ENCODE measurements around the gene ATP2C2. TPM values are rescaled to one million over a fixed set of nuclear protein-coding genes. Genes with fewer than 3 reads are reported as not detected.

ATP2C2 gene
- total and polyA plus RNA-seq, 4 donors = 0.49 to 4.3 TPM; not detected in 2

DNA sequence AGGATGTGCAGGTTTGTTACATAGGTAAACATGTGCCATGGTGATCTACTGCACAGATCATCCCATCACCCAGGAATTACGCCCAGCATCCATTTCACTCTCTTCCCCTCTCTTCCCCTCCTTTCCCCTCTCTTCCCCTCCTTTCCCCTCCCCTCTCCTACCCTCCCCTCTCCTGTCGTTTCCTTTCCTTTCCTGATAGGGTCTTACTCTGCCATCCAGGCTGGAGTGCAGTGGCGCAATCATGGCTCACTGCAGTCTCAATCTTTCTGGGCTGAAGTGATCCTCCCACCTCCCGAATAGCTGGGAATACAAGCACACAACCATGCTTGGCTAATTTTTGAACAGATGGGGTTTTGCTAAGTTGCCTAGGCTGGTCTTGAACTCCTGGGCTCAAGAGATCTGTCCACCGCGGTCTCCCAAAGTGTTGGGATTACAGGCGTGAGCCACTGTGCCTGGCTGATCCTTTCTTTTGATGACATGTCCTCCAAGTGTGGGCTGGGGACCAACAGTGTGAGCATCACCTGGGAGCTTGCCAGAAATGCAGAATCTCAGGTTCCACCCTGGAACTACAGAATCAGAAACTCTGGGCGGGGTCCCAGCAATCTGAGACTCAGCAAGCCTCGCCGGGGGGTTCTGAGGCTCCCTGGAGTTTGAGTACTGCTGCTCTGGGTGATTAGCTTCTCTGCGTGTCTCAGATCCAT, 10.8 kb downstream of the ATP2C2 start:
- 57 to 64% methylated on average over 11 of the region's 11 CpGs for WGBS, 2 donors
- DNase-seq (peak in 1 of 2 donors; percentile 54), ATAC-seq (ENCODE audit: low FRiP score) (no peak)
- intact Hi-C loops (cut with DNase I) = no loop called here
- Histone ChIP-seq H3K36me3 (ENCODE audit: control insufficient read depth in 1 of 2, insufficient read depth in 2 of 2, low read length in 1 of 2) (no peaks in the 10 kb centered on the region), H3K27me3 (ENCODE audit: control insufficient read depth in 1 of 2, insufficient read depth in 2 of 2, low read length in 1 of 2) (no peaks in the 10 kb centered on the region), H3K9me3 (ENCODE audit: control insufficient read depth, low read length) (peaks cover 4% of the 10 kb centered on the region), H3K4me3 (ENCODE audit: low read length in 2 of 2) (no peak overlapping the region), H3K27ac (ENCODE audit: low read depth in 1 of 2, low read length in 2 of 2) (no peak overlapping the region), H3K4me1 (ENCODE audit: control insufficient read depth in 1 of 2, insufficient read depth in 2 of 2, low read length in 2 of 2) (no peaks in the 10 kb centered on the region)

DNA sequence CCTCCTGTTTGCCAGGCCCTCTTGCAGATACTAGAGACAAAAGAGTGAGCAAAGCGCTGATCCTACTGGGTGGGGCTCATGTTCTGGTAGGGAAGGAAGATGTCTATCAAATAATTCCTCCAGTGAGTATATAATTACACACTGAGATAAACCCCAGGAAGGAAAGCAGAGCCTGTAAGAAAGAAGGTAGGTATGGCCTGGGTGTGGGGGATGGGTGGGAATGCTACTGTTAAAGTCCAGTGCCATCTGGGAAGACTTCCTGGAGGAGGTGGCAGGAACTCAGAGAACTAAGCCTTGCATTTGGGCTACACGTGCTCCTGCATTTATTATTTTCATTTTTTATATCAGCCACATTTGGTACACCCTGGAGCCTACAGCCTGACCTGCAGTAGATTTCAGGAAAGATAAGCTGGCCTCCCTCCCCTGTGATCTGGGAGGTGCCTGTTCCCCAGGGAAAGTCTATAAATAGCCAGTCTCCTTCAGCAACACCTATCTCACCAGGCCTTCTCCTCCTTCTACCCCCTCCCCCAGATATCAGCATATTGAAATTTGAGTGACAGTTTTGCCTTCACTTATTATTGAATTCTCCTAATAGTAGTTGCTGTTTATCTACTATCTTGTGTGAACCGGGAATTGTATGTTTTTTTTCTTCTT, 11.5 kb downstream of the ATP2C2 start:
- ATAC-seq (ENCODE audit: low FRiP score) (no peak), DNase-seq (no peak)
- H3K4me1 ChIP-seq (ENCODE audit: control insufficient read depth in 1 of 2, insufficient read depth in 2 of 2, low read length in 2 of 2) = no peaks in the 10 kb centered on the region
- H3K36me3 ChIP-seq (ENCODE audit: control insufficient read depth in 1 of 2, insufficient read depth in 2 of 2, low read length in 1 of 2) = no peaks in the 10 kb centered on the region
- no peak overlapping the region for H3K4me3 ChIP-seq (ENCODE audit: low read length in 2 of 2)
- no peak overlapping the region for H3K27ac ChIP-seq (ENCODE audit: low read depth in 1 of 2, low read length in 2 of 2)
- WGBS, 2 donors = 30 to 37% methylated on average over 3 of the region's 3 CpGs
- intact Hi-C loops (cut with DNase I) = no loop called here
- H3K9me3 ChIP-seq (ENCODE audit: control insufficient read depth, low read length) = peaks cover 4% of the 10 kb centered on the region
- H3K27me3 ChIP-seq (ENCODE audit: control insufficient read depth in 1 of 2, insufficient read depth in 2 of 2, low read length in 1 of 2) = no peaks in the 10 kb centered on the region

DNA sequence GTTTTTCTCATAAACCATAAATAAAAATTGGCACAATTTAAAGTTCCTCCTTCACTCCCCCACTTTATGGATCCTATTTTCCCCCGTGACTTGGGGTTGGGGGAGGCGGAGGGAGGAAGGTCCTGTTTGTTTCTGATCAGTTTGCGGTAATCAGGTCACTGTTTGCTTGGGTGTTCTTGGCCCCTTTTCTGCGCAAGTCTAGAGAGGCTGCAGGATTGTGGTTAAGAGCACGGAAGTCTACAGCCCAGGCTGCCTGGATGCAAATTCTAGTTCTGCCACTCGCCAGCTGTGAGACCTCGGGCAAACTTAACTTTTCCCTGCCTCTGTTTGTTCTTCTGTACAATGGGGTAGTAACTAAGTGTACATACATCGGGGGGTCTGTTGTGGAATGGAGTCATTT, 12.1 kb downstream of the ATP2C2 start:
- WGBS, 2 donors = 79% methylated on average over 8 of the region's 8 CpGs
- H3K4me1 ChIP-seq (ENCODE audit: control insufficient read depth in 1 of 2, insufficient read depth in 2 of 2, low read length in 2 of 2) = no peaks in the 10 kb centered on the region
- DNase-seq = peak in 1 of 2 donors; percentile 19
- no peak overlapping the region for H3K4me3 ChIP-seq (ENCODE audit: low read length in 2 of 2)
- no peaks in the 10 kb centered on the region for H3K27me3 ChIP-seq (ENCODE audit: control insufficient read depth in 1 of 2, insufficient read depth in 2 of 2, low read length in 1 of 2)
- no peaks in the 10 kb centered on the region for H3K36me3 ChIP-seq (ENCODE audit: control insufficient read depth in 1 of 2, insufficient read depth in 2 of 2, low read length in 1 of 2)
- H3K9me3 ChIP-seq (ENCODE audit: control insufficient read depth, low read length) = peaks cover 4% of the 10 kb centered on the region
- H3K27ac ChIP-seq (ENCODE audit: low read depth in 1 of 2, low read length in 2 of 2) = no peak overlapping the region
- ATAC-seq (ENCODE audit: low FRiP score) = no peak
- intact Hi-C loops (cut with DNase I) = no loop called here

DNA sequence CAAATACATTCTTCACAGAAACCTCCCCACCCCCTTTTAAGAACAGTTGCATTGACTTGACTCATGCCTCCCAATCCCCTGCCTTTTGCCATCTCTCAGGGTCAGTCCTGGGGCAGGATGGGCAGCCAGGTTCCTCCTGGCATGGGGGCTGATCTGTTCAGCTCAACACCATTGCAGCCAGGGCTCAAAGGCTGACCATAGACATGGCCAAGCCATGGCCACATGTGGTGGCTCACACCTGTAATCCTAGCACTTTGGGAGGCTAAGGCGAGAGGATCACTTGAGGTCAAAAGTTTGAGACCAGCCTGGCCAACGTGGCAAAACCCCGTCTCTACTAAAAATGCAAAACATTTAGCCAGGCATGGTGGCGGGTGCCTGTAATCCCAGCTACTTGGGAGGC, 14.1 kb downstream of the ATP2C2 start:
- peak in 1 of 2 donors; percentile 5 for DNase-seq
- Histone ChIP-seq H3K36me3 (ENCODE audit: control insufficient read depth in 1 of 2, insufficient read depth in 2 of 2, low read length in 1 of 2) (no peaks in the 10 kb centered on the region), H3K4me1 (ENCODE audit: control insufficient read depth in 1 of 2, insufficient read depth in 2 of 2, low read length in 2 of 2) (no peaks in the 10 kb centered on the region), H3K27me3 (ENCODE audit: control insufficient read depth in 1 of 2, insufficient read depth in 2 of 2, low read length in 1 of 2) (no peaks in the 10 kb centered on the region), H3K9me3 (ENCODE audit: control insufficient read depth, low read length) (peaks cover 4% of the 10 kb centered on the region), H3K27ac (ENCODE audit: low read depth in 1 of 2, low read length in 2 of 2) (no peak overlapping the region), H3K4me3 (ENCODE audit: low read length in 2 of 2) (no peak overlapping the region)
- intact Hi-C loops (cut with DNase I) = no loop called here
- ATAC-seq (ENCODE audit: low FRiP score) = no peak
- WGBS, 2 donors = 89 to 90% methylated on average over 4 of the region's 4 CpGs

DNA sequence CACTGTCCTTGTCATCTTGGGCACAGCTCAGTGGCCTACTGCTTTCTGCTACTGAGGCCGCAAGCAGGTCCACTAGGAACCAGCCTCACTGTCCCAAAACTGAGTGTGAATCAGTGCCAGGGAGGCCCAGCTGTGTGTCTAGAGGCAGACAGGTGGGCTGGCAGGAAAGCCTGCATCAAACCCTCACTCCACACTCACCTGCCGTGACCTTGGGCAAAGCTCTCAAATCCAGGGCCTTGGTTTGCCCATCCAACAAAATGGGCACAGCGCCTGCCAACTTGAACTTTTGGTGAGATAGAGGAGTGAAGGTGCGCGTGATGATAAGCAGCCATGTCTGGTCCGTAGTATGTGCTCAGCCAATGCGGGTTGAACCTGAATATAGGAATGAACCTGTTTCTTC, 14.8 kb downstream of the ATP2C2 start:
- peak in 1 of 2 donors; percentile 32 for DNase-seq
- Histone ChIP-seq H3K36me3 (ENCODE audit: control insufficient read depth in 1 of 2, insufficient read depth in 2 of 2, low read length in 1 of 2) (no peaks in the 10 kb centered on the region), H3K27ac (ENCODE audit: low read depth in 1 of 2, low read length in 2 of 2) (no peak overlapping the region), H3K27me3 (ENCODE audit: control insufficient read depth in 1 of 2, insufficient read depth in 2 of 2, low read length in 1 of 2) (no peaks in the 10 kb centered on the region), H3K9me3 (ENCODE audit: control insufficient read depth, low read length) (peaks cover 4% of the 10 kb centered on the region), H3K4me3 (ENCODE audit: low read length in 2 of 2) (no peak overlapping the region), H3K4me1 (ENCODE audit: control insufficient read depth in 1 of 2, insufficient read depth in 2 of 2, low read length in 2 of 2) (no peaks in the 10 kb centered on the region)
- intact Hi-C loops (cut with DNase I) = no loop called here
- no peak for ATAC-seq (ENCODE audit: low FRiP score)
- WGBS, 2 donors = 95 to 96% methylated on average over 7 of the region's 7 CpGs

DNA sequence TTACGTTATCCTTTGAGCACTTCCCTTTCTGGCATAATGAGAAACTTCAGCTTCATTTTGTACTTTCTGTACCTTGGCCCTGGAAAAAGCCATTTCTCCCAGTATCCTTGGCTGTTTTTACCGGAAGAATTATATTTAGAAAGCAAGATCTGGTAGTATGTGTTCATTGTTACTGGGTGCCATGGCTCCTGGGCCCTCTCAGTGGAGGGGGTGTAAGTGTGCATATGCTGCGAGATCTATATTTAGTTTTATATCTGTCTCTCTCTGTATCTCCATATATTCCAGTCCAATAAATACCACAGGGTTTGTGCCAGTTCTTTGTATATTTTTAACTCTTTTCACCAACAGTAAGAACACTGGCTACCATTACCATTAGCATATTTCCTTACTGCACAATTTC, 17.7 kb downstream of the ATP2C2 start:
- WGBS, 2 donors = 47 to 67% methylated on average over 3 of the region's 3 CpGs
- H3K27me3 ChIP-seq (ENCODE audit: control insufficient read depth in 1 of 2, insufficient read depth in 2 of 2, low read length in 1 of 2) = no peaks in the 10 kb centered on the region
- DNase-seq (peak in 1 of 2 donors; percentile 5), ATAC-seq (ENCODE audit: low FRiP score) (no peak)
- peaks cover 4% of the 10 kb centered on the region for H3K9me3 ChIP-seq (ENCODE audit: control insufficient read depth, low read length)
- H3K4me3 ChIP-seq (ENCODE audit: low read length in 2 of 2) = no peak overlapping the region
- no peaks in the 10 kb centered on the region for H3K36me3 ChIP-seq (ENCODE audit: control insufficient read depth in 1 of 2, insufficient read depth in 2 of 2, low read length in 1 of 2)
- H3K4me1 ChIP-seq (ENCODE audit: control insufficient read depth in 1 of 2, insufficient read depth in 2 of 2, low read length in 2 of 2) = no peaks in the 10 kb centered on the region
- H3K27ac ChIP-seq (ENCODE audit: low read depth in 1 of 2, low read length in 2 of 2) = no peak overlapping the region
- intact Hi-C loops (cut with DNase I) = no loop called here

DNA sequence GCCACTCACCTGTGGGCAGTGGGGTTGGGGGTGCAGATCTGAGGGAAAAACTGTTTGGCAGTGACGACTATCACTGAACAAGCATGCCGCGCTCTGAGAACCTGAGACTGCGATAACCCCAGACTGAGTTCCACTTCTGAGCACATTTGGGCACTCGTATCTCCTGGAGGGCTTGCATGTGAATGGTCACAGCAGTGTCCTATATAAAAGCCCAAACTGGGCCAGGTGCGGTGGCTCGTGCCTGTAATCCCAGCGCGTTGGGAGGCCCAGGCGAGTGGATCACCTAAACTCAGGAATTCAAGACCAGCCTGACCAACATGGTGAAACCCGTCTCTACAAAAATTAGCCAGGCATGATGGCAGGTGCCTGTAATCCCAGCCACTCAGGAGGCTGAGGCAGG, 18.7 kb downstream of the ATP2C2 start:
- no peaks in the 10 kb centered on the region for H3K27me3 ChIP-seq (ENCODE audit: control insufficient read depth in 1 of 2, insufficient read depth in 2 of 2, low read length in 1 of 2)
- intact Hi-C loops (cut with DNase I) = no loop called here
- WGBS, 2 donors = 87 to 91% methylated on average over 11 of the region's 11 CpGs
- H3K4me3 ChIP-seq (ENCODE audit: low read length in 2 of 2) = no peak overlapping the region
- DNase-seq = peak in 1 of 2 donors; percentile 59
- no peaks in the 10 kb centered on the region for H3K4me1 ChIP-seq (ENCODE audit: control insufficient read depth in 1 of 2, insufficient read depth in 2 of 2, low read length in 2 of 2)
- H3K36me3 ChIP-seq (ENCODE audit: control insufficient read depth in 1 of 2, insufficient read depth in 2 of 2, low read length in 1 of 2) = no peaks in the 10 kb centered on the region
- H3K9me3 ChIP-seq (ENCODE audit: control insufficient read depth, low read length) = peaks cover 4% of the 10 kb centered on the region
- ATAC-seq (ENCODE audit: low FRiP score) = no peak
- H3K27ac ChIP-seq (ENCODE audit: low read depth in 1 of 2, low read length in 2 of 2) = no peak overlapping the region

DNA sequence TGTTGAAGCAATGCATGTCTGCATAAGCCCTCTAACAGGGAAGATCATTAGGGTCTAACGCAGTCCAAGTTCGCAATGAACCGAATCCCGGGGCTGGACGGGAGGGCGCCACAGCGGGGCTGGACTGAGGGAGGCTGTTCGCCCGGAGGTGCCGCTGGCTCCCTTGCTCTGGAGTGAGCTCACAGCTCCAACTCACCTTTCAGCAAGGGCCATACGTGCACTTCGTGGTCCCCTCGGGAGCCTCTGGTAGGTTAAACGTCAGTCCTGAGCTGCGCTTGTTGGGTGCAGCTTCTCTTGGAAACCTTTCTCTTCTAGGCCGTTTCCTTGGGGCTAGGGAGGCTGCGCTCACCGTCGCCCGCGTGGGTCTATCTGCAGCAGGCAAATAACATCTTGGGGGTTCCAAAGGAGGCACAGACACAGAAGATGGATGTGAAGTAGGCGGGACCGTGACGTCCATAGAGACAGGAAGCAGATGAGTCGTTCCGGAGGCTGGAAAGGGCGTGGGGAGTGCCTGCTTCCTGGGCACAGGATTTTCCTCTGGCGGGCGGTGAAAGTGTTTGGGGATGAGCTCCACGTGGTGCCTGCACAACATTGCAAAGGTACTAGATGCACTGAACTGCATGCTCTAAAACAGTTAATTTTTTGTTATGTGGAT, 21.9 kb downstream of the ATP2C2 start:
- ATAC-seq (ENCODE audit: low FRiP score) (no peak), DNase-seq (peak in 1 of 2 donors; percentile 50)
- Histone ChIP-seq H3K4me1 (ENCODE audit: control insufficient read depth in 1 of 2, insufficient read depth in 2 of 2, low read length in 2 of 2) (no peaks in the 10 kb centered on the region), H3K4me3 (ENCODE audit: low read length in 2 of 2) (no peak overlapping the region), H3K27me3 (ENCODE audit: control insufficient read depth in 1 of 2, insufficient read depth in 2 of 2, low read length in 1 of 2) (no peaks in the 10 kb centered on the region), H3K9me3 (ENCODE audit: control insufficient read depth, low read length) (no peaks in the 10 kb centered on the region), H3K27ac (ENCODE audit: low read depth in 1 of 2, low read length in 2 of 2) (no peak overlapping the region), H3K36me3 (ENCODE audit: control insufficient read depth in 1 of 2, insufficient read depth in 2 of 2, low read length in 1 of 2) (no peaks in the 10 kb centered on the region)
- 81 to 85% methylated on average over 30 of the region's 30 CpGs for WGBS, 2 donors
- intact Hi-C loops (cut with DNase I) = no loop called here

All from aorta (tissue), 5 donors.